NCI-H345 (cell line): ENCODE data around the gene DPRX.

Experiments
- DNase-seq: peaks from one replicate; lab custom pipeline; 2025; lab: John Stamatoyannopoulos, UW

DPRX gene

GRCh38 chr19:53631949-53632407 is at the start of gene DPRX:
TSS of gene DPRX (plus strand) at chr19:53631999. CDS start at chr19:53632107, 108 bp downstream.
- DNase-seq = no peak

DNA sequence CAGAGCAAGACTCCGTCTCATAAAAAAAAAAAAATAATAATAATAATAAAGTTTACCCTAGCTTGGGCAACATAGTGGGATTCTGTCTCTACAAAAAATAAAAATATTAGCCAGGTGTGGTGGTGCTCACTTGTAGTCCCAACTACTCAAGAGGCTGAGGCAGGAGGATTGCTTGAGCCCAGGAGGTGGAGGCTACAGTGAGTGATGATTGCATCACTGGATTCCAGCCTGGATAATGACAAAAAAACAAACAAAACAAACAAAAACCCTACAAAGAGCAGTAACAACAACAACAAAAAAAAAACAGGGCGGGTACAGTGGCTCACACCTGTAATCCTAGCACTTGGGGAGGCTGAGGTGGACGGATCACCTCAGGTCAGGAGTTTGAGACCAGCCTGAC is 48.6 kb upstream of the DPRX start:
- no peak for DNase-seq

GRCh38 chr19:53586277-53586691 is 45.5 kb upstream of the DPRX start:
- no peak for DNase-seq

GRCh38 chr19:53594811-53595509 is 36.8 kb upstream of the DPRX start:
- no peak for DNase-seq

DNA sequence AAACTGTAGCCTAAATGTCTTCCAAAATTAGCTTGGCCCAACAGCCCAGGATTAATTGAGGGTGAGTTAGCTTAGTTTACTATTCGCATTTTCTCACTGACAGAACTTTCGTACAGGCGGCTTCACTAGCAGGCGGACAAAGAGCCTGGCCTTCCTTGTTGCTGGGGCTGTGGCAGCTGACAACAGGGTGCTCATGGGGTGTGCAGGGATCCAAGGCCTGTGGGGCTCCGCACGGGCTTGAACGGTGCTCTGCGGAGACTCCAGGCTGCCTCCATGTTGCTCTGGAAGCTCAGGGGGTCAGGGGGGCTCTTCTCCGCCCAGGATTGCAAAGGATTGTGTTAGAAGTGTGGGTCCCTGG is 36.3 kb upstream of the DPRX start:
- DNase-seq = no peak

DNA sequence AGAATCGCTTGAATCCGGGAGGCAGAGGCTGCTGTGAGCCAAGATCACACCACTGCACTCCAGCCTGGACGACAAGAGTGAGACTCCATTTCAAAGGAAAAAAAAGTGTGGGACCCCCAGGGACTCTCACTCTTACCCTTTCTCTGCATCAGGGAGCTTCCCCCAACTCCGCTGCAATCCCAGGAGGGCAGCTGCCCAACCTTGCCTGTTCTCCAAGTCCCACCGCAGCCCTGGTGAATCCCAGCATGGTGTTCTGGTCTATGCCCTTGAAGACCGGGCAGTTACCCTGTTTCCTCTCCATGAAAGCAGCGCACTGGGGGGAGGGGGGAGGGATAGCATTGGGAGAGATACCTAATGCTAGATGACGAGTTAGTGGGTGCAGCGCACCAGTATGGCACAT is 35.7 kb upstream of the DPRX start:
- no peak for DNase-seq

GRCh38 chr19:53597023-53597422 is 34.8 kb upstream of the DPRX start:
- no peak for DNase-seq

DNA sequence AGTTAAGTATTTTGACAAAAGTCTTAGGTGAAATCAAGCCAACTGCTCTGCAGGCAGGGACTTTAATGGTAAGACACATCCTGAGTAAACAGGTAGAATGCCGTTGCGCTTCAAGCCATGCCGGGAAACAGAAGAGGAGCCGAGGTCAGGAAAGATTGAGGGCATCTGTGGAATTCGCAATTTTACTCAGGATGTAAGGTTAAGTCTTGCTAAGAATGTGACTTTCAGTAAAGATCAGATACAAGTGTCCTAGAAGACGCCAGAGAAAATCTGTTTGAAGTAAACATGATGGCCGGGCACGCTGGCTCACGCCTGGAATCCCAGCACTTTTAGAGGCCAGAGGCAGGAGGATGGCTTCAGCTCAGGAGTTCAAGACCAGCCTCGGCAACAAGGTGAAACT is 33.4 kb upstream of the DPRX start:
- DNase-seq = no peak

GRCh38 chr19:53600217-53600616 is 31.6 kb upstream of the DPRX start:
- DNase-seq = no peak

- no peak for DNase-seq
These were observed 25.8 kb upstream of the DPRX start for GRCh38 chr19:53606031-53606430.

DNA sequence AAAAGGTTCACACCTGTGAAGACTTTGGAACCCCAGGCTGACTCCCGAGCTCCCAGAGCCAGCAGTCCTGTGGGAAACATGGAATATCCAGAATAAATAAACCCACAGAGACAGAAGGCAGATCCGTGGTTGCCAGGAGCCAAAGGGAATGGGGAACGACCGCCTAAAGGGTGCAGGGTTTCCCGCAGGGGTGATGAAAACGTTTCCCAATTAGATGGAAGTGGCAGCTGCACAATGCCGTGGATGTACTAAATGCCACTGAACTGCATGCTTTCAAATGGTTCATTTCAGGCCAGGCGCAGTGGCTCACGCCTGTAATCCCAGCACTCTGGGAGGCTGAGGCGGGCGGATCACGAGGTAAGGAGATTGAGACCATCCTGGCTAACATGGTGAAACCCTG is 23.4 kb upstream of the DPRX start:
- DNase-seq = no peak

DNA sequence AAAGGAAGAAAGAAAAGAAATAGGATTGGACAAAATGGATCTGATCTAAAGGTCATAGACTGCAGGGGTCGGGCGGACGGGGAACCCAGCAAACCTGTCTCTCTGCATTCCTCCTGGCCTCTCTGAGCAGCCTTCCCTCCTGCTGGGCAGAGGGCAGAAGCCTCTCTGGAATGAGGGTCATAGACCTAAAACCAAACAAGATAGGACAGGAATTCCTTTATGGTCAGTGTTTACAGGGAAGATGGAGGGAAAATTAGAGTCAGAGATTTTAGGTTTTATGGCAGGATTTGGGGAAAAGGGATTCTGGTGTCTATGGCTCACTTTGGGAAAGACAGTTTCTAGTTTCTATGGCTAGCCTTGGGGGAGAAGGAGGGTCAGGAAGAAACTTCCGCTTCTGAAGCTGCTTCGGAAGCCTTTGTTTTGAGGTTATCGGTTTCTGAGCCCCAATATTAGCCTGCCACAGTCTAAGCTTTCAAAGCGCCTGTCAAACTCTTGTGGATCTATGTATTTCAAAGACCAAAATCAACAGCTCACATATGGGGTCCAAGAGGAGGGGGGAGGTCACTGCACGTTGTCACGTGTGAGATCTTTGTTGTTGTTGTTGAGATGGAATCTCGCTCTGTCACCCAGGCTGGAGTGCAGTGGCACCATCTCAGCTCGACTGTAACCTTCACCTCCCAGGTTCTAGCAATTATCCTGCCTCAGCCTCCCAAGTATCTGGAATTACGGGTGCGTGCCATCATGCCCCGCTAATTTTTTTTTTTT is 18.9 kb upstream of the DPRX start:
- no peak for DNase-seq

- no peak for DNase-seq
These were observed 9.7 kb upstream of the DPRX start for GRCh38 chr19:53621885-53622740.

GRCh38 chr19:53624771-53625545 is 6.8 kb upstream of the DPRX start:
- no peak for DNase-seq

- no peak for DNase-seq
These were observed 5.3 kb upstream of the DPRX start for GRCh38 chr19:53626486-53626885.

DNA sequence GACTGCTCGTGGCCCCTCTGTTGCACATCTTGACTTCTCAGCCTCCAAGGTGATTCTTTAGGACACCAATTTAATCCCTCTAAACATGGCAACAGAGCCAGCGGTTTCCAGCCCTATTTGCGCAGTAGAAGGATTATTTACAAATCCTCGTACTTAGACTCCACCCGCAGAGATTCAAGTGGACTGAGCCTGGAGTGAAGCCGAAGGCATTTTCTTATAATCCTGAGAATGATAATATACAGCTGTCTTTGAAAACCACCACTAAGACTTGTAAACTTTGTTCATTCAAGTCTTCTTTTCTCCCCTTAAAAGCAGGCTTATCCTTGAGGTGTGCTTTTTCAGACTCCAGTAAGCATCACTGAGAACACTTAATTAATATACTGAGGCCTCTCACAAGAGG is 4.8 kb upstream of the DPRX start:
- no peak for DNase-seq

DNA sequence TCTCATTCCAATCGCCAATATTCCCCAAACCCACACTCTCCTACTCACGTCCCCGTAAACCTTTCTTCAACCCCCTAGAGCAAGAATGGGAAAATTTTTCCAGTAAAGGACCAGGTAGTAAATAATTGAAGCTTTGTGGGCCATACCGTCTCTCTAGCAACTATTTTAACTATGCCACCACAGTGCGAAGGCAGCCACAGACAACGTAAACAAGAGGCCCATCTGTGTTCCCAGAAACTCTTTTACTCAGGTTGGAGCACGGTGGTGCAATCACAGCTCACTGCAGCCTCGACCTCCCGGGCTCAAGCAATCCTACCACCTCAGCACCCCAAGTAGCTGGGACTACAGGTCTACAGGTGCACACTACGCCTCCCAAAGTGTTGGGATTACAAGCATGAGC is 3.0 kb downstream of the DPRX start:
- DNase-seq = no peak

- no peak for DNase-seq
These were observed 7.7 kb downstream of the DPRX start for GRCh38 chr19:53639471-53639870.

GRCh38 chr19:53642381-53643099 is 10.7 kb downstream of the DPRX start:
- DNase-seq = no peak

GRCh38 chr19:53644061-53644816 is 12.4 kb downstream of the DPRX start:
- no peak for DNase-seq
